ENCODE measurements around the gene LTK. TPM values are rescaled to one million over a fixed set of nuclear protein-coding genes. Genes with fewer than 3 reads are reported as not detected.
A peak's percentile ranks its signal among the peaks of the same experiment; 100 is the strongest.

The LTK gene
- total and polyA plus RNA-seq, 12 donors, result 0.12 to 2.3 (median 0.66) TPM

DNA sequence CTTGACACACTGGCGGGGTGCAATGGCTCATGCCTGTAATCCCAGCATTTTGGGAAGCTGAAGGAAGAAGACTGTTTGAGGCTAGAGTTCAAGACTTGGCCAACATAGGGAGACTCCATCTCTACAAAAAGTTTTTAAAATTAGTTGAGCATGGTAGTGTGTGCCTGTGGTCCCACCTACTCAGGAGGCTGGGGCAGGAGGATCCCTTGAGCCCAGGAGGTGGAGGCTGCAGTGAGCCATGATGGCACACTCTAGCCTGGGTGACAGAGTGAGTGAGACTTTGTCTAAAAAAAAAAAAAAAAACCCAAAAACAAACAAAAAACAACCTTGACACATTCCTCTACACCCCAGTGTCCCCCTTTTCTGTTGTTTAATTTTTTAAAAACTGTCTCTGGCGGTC lies 24.0 kb downstream of the LTK start:
- H3K9me3 ChIP-seq (replicated peaks in 1 of 3), result no peaks in the 10 kb centered on the region
- H3K27me3 ChIP-seq, result no peaks in the 10 kb centered on the region
- intact Hi-C loops (cut with DNase I), result no loop called here
- DNase-seq, result no peak
- TF ChIP-seq POLR2A (IDR thresholded peaks at IDR 0.05), result no peak
- TF ChIP-seq, protein P1, sequence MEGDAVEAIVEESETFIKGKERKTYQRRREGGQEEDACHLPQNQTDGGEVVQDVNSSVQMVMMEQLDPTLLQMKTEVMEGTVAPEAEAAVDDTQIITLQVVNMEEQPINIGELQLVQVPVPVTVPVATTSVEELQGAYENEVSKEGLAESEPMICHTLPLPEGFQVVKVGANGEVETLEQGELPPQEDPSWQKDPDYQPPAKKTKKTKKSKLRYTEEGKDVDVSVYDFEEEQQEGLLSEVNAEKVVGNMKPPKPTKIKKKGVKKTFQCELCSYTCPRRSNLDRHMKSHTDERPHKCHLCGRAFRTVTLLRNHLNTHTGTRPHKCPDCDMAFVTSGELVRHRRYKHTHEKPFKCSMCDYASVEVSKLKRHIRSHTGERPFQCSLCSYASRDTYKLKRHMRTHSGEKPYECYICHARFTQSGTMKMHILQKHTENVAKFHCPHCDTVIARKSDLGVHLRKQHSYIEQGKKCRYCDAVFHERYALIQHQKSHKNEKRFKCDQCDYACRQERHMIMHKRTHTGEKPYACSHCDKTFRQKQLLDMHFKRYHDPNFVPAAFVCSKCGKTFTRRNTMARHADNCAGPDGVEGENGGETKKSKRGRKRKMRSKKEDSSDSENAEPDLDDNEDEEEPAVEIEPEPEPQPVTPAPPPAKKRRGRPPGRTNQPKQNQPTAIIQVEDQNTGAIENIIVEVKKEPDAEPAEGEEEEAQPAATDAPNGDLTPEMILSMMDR (IDR thresholded peaks at IDR 0.05), result no peak
- peaks cover 14 to 19% of the 10 kb centered on the region in 2 donors for H3K4me1 ChIP-seq (replicated peaks in 1 of 2)
- H3K4me3 ChIP-seq, result no peak overlapping the region
- no peaks in the 10 kb centered on the region for H3K36me3 ChIP-seq (replicated peaks in 1 of 2)
- WGBS, 4 donors, result 91 to 95% (median 94%) methylated on average over 2 of the region's 2 CpGs
- H3K27ac ChIP-seq, result no peak overlapping the region

DNA sequence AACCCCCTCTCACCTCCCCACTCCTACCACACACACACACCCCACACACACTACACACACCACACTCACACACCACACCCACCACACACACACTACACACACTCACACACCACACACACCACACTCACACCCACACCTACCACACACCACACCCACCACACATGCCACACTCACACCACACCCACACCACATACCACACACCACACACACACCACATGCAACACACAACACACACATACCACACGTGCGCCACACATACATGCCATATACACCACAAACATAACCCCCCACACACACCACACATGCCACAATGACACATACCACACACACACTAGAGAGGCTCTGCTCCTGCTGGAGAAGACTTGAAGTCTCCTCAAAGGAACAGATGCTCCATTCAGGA lies 25.8 kb downstream of the LTK start:
- no peak for TF ChIP-seq POLR2A (IDR thresholded peaks at IDR 0.05)
- TF ChIP-seq, protein P1 (IDR thresholded peaks at IDR 0.05), result no peak
- WGBS, 4 donors, result 85 to 92% (median 90%) methylated on average over 2 of the region's 2 CpGs
- no peaks in the 10 kb centered on the region for H3K27me3 ChIP-seq
- no peaks in the 10 kb centered on the region for H3K9me3 ChIP-seq (replicated peaks in 1 of 3)
- intact Hi-C loops (cut with DNase I), result no loop called here
- H3K4me1 ChIP-seq (replicated peaks in 1 of 2), result peaks cover 6 to 7% of the 10 kb centered on the region in 2 donors
- no peak for DNase-seq
- no peak overlapping the region for H3K4me3 ChIP-seq
- H3K36me3 ChIP-seq (replicated peaks in 1 of 2), result no peaks in the 10 kb centered on the region
- H3K27ac ChIP-seq, result peak overlapping the region in 1 of 5 donors; percentile 16

DNA sequence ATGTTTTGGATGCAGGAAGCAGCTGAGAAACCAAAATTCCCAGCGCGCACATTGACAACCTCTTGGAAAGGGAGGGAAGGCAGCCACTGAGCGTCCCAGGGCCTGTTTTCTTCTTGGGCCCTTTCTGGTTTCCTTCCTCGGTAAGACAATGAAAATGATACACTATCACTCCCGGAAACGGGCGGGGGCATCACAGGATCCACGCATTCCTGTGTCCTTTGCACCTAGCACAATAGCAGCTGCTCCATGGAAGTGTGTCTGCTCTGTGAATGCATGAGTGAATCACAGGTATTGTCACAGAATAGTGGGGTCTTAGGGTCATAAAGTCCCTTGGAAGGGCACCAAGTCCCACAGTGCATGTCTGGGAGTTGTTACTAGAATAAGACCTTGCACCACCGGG lies 26.2 kb downstream of the LTK start:
- TF ChIP-seq, protein P1 (IDR thresholded peaks at IDR 0.05), result no peak
- no peak for TF ChIP-seq POLR2A (IDR thresholded peaks at IDR 0.05)
- peak in 3 of 7 donors; percentile 33 to 61 (median 44) for DNase-seq
- intact Hi-C loops (cut with DNase I), result no loop called here
- H3K27ac ChIP-seq, result peak overlapping the region in 1 of 5 donors; percentile 16
- H3K27me3 ChIP-seq, result no peaks in the 10 kb centered on the region
- 75 to 89% (median 78%) methylated on average over 9 of the region's 9 CpGs for WGBS, 4 donors
- no peaks in the 10 kb centered on the region for H3K9me3 ChIP-seq (replicated peaks in 1 of 3)
- no peak overlapping the region for H3K4me3 ChIP-seq
- H3K4me1 ChIP-seq (replicated peaks in 1 of 2), result peaks cover 2 to 3% of the 10 kb centered on the region in 2 donors
- H3K36me3 ChIP-seq (replicated peaks in 1 of 2), result peaks cover 0 to under 1% of the 10 kb centered on the region in 2 donors

DNA sequence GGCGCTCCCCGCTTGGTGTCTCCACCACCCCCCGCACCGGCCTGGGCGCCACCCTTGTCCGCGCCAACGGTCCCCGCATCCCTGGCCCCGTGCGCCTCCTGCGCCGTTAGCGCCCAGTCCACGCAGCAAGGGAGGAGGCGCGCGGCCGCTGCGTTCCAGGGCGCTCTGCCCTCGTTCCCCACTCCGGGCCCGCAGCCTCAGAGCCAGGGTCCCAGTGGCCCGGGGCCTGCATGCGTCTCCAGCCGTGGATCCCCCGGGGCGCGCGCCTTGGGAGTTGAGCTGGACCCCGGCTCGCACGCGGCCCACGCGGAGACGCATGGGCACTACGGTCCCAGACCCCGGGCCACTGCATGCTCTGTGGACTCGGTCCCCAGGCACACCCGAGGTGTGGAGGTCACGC lies 27.3 kb downstream of the LTK start:
- Histone ChIP-seq H3K36me3 (replicated peaks in 1 of 2) (peaks cover 0 to 12% of the 10 kb centered on the region in 2 donors), H3K4me3 (no peak overlapping the region), H3K4me1 (replicated peaks in 1 of 2) (no peaks in the 10 kb centered on the region), H3K27me3 (no peaks in the 10 kb centered on the region), H3K9me3 (replicated peaks in 1 of 3) (no peaks in the 10 kb centered on the region), H3K27ac (no peak overlapping the region)
- WGBS, 4 donors, result 80 to 96% (median 84%) methylated on average over 27 to 43 of the region's 43 CpGs
- no peak for DNase-seq
- TF ChIP-seq, protein P1 (IDR thresholded peaks at IDR 0.05), result no peak
- no peak for TF ChIP-seq POLR2A (IDR thresholded peaks at IDR 0.05)
- intact Hi-C loops (cut with DNase I), result no loop called here

Measured in adrenal gland (tissue), 12 donors.